ENCODE results near the gene CEP57.
"Not testable (repeated sequence)": the region's sequence is repeated elsewhere in the genome, so short reads cannot be mapped to it uniquely, and the experiment has no call there.

CEP57 gene

GRCh38 chr11:95863486-95864140, 73.3 kb downstream of the CEP57 start:
- DNase-seq (ENCODE audit: low read depth) = no peak

GRCh38 chr11:95867105-95867504, 76.8 kb downstream of the CEP57 start:
- DNase-seq (ENCODE audit: low read depth) = no peak

- DNase-seq (ENCODE audit: low read depth) = not testable (repeated sequence)
Measured at GRCh38 chr11:95870877-95871276, 80.6 kb downstream of the CEP57 start.

GRCh38 chr11:95877291-95877690, 87.0 kb downstream of the CEP57 start:
- no peak for DNase-seq (ENCODE audit: low read depth)

Measured in stimulated activated CD8-positive, alpha-beta memory T cell treated with anti-CD3 and anti-CD28 coated beads, Interleukin-12 subunit alpha, Interleukin-12 subunit beta, amount 100 ng/mL, for 1 hour (primary cell).